K562 (cell line): Measurements from ENCODE around the gene USP32. TPM values are rescaled to one million over a fixed set of nuclear protein-coding genes. Genes with fewer than 3 reads are reported as not detected.
A peak's percentile ranks its signal among the peaks of the same experiment; 100 is the strongest.

ENCODE experiments used
- ATF7 ChIP-seq: fragments of 450-650 bp; IDR thresholded peaks from 2 replicates; pipeline ENCODE4 v1.7.1; 2014; ENCODE audit warnings: mild to moderate bottlenecking, moderate library complexity
- C11orf30 ChIP-seq: fragments of 450-650 bp; IDR thresholded peaks from 2 replicates; pipeline ENCODE4 v1.6.1; 2016; ENCODE audit warnings: low read depth, mild to moderate bottlenecking
- CHCHD3 ChIP-seq: fragments of 250-450 bp; sonication (Bioruptor Pico); IDR thresholded peaks from 2 replicates; pipeline ENCODE4 v2.1.2; 2022; ENCODE audit warnings: mild to moderate bottlenecking
- CTBP1 ChIP-seq: fragments of 450-650 bp; IDR thresholded peaks from 2 replicates; pipeline ENCODE4 v1.6.1; 2016; ENCODE audit warnings: borderline replicate concordance
- ELF1 ChIP-seq: fragments of 200-800 bp; sonication (Bioruptor generic); IDR thresholded peaks from 2 replicates; pipeline ENCODE4 v1.6.1; 2016; ENCODE audit warnings: missing genetic modification characterization, missing compliant biosample characterization
- ELF4 ChIP-seq: fragments of 450-650 bp; formaldehyde crosslinking; IDR thresholded peaks from 2 replicates; pipeline ENCODE4 v1.4.0; 2022; ENCODE audit warnings: missing genetic modification characterization
- ETV1 ChIP-seq: fragments of 450-650 bp; conservative IDR thresholded peaks from 2 replicates; pipeline ENCODE4 v1.6.1; 2016; ENCODE audit warnings: missing genetic modification characterization, control low read depth, low read depth, missing compliant biosample characterization
- EZH2 ChIP-seq: IDR thresholded peaks from 2 replicates; pipeline ENCODE4 v1.6.1; 2012; ENCODE audit warnings: low read depth, mild to moderate bottlenecking, inconsistent platforms, low read length, borderline replicate concordance
- LCOR ChIP-seq: sonication (generic); formaldehyde crosslinking; IDR thresholded peaks from 2 replicates; pipeline ENCODE4 v1.8.0; 2022; ENCODE audit warnings: mild to moderate bottlenecking, missing genetic modification reagents
- MNT ChIP-seq, 2 experiments: fragments of 450-650 bp; conservative IDR thresholded peaks; 2 replicates each; pipeline ENCODE4 v1.6.1; 2017; ENCODE audit warnings: mild to moderate bottlenecking in 2 of 2, moderate library complexity in 2 of 2
- NR2C2 ChIP-seq, 2 experiments: fragments of 200-800 bp in 1 of 2; sonication (Bioruptor generic) in 1 of 2; sonication (generic) in 1 of 2; formaldehyde crosslinking in 1 of 2; IDR thresholded peaks; 2 replicates each; pipeline versions ENCODE4 v1.6.1 to v1.8.0; 2016 to 2022; ENCODE audit warnings: mild to moderate bottlenecking in 1 of 2, missing compliant biosample characterization in 1 of 2, missing genetic modification characterization in 1 of 2, missing genetic modification reagents in 1 of 2
- PHF8 ChIP-seq: fragments of 200-600 bp; sonication (generic); IDR thresholded peaks from 2 replicates; pipeline ENCODE4 v1.6.1; 2012; ENCODE audit warnings: mixed run types, mild to moderate bottlenecking, inconsistent platforms, low read length, moderate library complexity, borderline replicate concordance
- POLR2B ChIP-seq: fragments of 450-650 bp; IDR thresholded peaks from 2 replicates; pipeline ENCODE4 v1.6.1; 2018; ENCODE audit warnings: low read depth; ENCODE audit not compliant: partially characterized antibody
- RAD21 ChIP-seq, 2 experiments: fragments of 250-450 bp in 1 of 2; fragments of 450-650 bp in 1 of 2; sonication (Bioruptor Pico) in 1 of 2; formaldehyde crosslinking in 1 of 2; IDR thresholded peaks in 1 of 2; conservative IDR thresholded peaks in 1 of 2; 2 replicates each; pipeline versions ENCODE4 v1.4.0 to v1.8.0; 2020 to 2022; ENCODE audit warnings: mild to moderate bottlenecking in 2 of 2, moderate library complexity in 1 of 2
- RBFOX2 ChIP-seq: fragments of 200-400 bp; formaldehyde crosslinking; IDR thresholded peaks from 2 replicates; pipeline ENCODE4 v1.6.1; 2017; ENCODE audit warnings: low read depth, mild to moderate bottlenecking, low read length, moderate library complexity
- REST ChIP-seq, 2 experiments: fragments of 450-650 bp; formaldehyde crosslinking in 1 of 2; IDR thresholded peaks; 2 replicates each; pipeline versions ENCODE4 v1.4.0 to v1.6.1; 2014 to 2020; ENCODE audit warnings: mild to moderate bottlenecking in 2 of 2, borderline replicate concordance in 1 of 2, low read depth in 1 of 2
- RHOXF2B ChIP-seq: fragments of 250-450 bp; sonication (Bioruptor Pico); conservative IDR thresholded peaks from 2 replicates; pipeline ENCODE4 v1.5.1; 2021
- SMARCA5 ChIP-seq: fragments of 450-650 bp; IDR thresholded peaks from 2 replicates; pipeline ENCODE4 v1.6.1; 2016
- ZBTB7A ChIP-seq: IDR thresholded peaks from 2 replicates; pipeline ENCODE4 v1.6.1; 2011; ENCODE audit warnings: low read depth, mild to moderate bottlenecking, low read length, moderate library complexity, borderline replicate concordance; ENCODE audit not compliant: control insufficient read depth
- ZNF561 ChIP-seq: fragments of 450-650 bp; formaldehyde crosslinking; conservative IDR thresholded peaks from 2 replicates; pipeline ENCODE4 v1.4.0; 2020; ENCODE audit warnings: mild to moderate bottlenecking, moderate library complexity
- polyA plus RNA-seq, 8 experiments: library from polyadenylated mRNA; depleted of rRNA in 4 of 8; stranded (reverse) in 5 of 8; unstranded in 3 of 8; fragments of >200 nt; fragmentation: Nextera tagmentation in 2 of 8; fragmentation: Illumina TruSeq in 1 of 8; extraction: Ambion mirVana in 2 of 8; extraction: Trizol in 1 of 8; gene quantifications; 2 replicates each; pipeline versions ENCODE4 v1.2.1 to v1.2.3, GENCODE V29; 2011 to 2014; ENCODE audit warnings: inconsistent platforms in 1 of 8, missing spikeins in 1 of 8
- total RNA-seq, 7 experiments: library from RNA; depleted of rRNA in 6 of 7; stranded (reverse); fragments of >200 nt in 6 of 7; fragmentation: Illumina TruSeq in 2 of 7; extraction: Trizol in 2 of 7; gene quantifications; 2 replicates each; pipeline versions ENCODE4 v1.2.1 to v1.2.3, GENCODE V29; 2011 to 2021; ENCODE audit warnings: low replicate concordance in 1 of 7

Gene USP32
- total and polyA plus RNA-seq, 9 of the 15 experiments (the other 6 are each of a cell fraction or from before 2014, with no cell fraction given): 18.0 to 69.3 (median 47.1) TPM

- TF ChIP-seq REST (IDR thresholded peaks at IDR 0.05; ENCODE audit: borderline replicate concordance) (no peak), REST (CRISPR knock-in tag; IDR thresholded peaks at IDR 0.05; ENCODE audit: low read depth) (no peak), ATF7 (no peak), ZBTB7A (no peak), ELF1 (tag) (peak; percentile 73), RBFOX2 (0 out of 2 replicates have a peak, but pooled peaks have one; percentile 5), SMARCA5 (no peak), RAD21 (CRISPR knock-in tag; conservative IDR thresholded peaks at IDR 0.05 in 1 of 2, IDR thresholded peaks at IDR 0.05 in 1 of 2) (no peak), POLR2B (no peak), RHOXF2B (CRISPR knock-in tag) (no peak), CHCHD3 (CRISPR knock-in tag) (no peak), EZH2 (no peak), ETV1 (tag) (peak; percentile 65), NR2C2 (CRISPR knock-in tag; IDR thresholded peaks at IDR 0.05) (no peak), NR2C2 (tag; IDR thresholded peaks at IDR 0.05) (no peak), ELF4 (CRISPR knock-in tag) (no peak), C11orf30 (no peak), CTBP1 (peak; percentile 38; the same call in 1 of the 2 replicates), ZNF561 (CRISPR knock-in tag) (no peak), LCOR (CRISPR knock-in tag) (no peak), MNT (conservative IDR thresholded peaks at IDR 0.05) (0 out of 4 replicates have a peak, but pooled peaks of 1 of the 2 experiments have one; percentile 17), PHF8 (no peak)
Observed at GRCh38 chr17:60390186-60390585, 1.7 kb downstream of the USP32 start (continued).
